GM13976 (cell line): ENCODE data around the gene CHSY3.
A peak's percentile ranks its signal among the peaks of the same experiment; 100 is the strongest.

Experiments
- DNase-seq: peaks from one replicate; pipeline ENCODE4 v3.0.0; 2012; ENCODE audit warnings: low spot score
- in situ Hi-C: fragments of 300-500 bp; cut with MboI; formaldehyde crosslinking; loops from one replicate; pipeline ENCODE4 v1.12.0; 2022; ENCODE audit warnings: low sequenced_read_pairs, mixed read lengths, inconsistent platforms; ENCODE audit not compliant: unreplicated experiment
- TF ChIP-seq, protein P1 (sequence below): IDR thresholded peaks from 2 replicates; pipeline ENCODE4 v1.5.1; 2012; ENCODE audit warnings: borderline replicate concordance, mild to moderate bottlenecking; ENCODE audit not compliant: insufficient read depth; ENCODE audit errors: extremely low read depth, missing control alignments, control extremely low read depth

CHSY3 gene

DNA sequence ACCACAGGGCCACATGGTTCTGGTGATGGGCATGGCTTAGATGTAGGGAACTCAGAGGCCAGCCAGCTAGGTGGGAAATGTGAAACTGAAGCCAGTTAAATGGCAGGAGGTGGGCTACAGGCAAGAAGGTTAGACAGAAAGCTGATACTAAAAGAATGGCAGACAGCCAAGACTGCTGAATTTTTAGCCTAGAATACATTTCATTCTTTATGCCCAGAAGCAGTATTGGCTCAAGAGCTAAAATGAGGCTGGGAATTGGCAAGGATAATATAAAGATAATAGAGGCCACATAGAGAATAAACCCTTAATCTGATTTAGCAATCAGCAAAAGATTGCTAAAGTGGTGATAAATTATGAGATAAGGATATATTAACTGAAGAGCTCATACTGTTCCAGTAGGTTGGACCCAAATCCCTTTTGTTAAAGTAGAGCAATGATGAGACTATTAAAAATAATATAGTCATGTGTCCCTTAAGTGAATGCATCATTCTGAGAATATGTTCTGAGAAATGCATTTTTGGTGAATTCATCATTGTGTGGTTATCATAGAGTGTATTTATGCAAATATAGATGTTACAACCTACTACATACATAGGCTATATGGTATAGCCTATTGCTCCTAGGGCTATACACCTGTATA lies 234.3 kb downstream of the CHSY3 start:
- no peak for DNase-seq
- TF ChIP-seq, protein P1, sequence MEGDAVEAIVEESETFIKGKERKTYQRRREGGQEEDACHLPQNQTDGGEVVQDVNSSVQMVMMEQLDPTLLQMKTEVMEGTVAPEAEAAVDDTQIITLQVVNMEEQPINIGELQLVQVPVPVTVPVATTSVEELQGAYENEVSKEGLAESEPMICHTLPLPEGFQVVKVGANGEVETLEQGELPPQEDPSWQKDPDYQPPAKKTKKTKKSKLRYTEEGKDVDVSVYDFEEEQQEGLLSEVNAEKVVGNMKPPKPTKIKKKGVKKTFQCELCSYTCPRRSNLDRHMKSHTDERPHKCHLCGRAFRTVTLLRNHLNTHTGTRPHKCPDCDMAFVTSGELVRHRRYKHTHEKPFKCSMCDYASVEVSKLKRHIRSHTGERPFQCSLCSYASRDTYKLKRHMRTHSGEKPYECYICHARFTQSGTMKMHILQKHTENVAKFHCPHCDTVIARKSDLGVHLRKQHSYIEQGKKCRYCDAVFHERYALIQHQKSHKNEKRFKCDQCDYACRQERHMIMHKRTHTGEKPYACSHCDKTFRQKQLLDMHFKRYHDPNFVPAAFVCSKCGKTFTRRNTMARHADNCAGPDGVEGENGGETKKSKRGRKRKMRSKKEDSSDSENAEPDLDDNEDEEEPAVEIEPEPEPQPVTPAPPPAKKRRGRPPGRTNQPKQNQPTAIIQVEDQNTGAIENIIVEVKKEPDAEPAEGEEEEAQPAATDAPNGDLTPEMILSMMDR = no peak
- in situ Hi-C loops = no loop called here

DNA sequence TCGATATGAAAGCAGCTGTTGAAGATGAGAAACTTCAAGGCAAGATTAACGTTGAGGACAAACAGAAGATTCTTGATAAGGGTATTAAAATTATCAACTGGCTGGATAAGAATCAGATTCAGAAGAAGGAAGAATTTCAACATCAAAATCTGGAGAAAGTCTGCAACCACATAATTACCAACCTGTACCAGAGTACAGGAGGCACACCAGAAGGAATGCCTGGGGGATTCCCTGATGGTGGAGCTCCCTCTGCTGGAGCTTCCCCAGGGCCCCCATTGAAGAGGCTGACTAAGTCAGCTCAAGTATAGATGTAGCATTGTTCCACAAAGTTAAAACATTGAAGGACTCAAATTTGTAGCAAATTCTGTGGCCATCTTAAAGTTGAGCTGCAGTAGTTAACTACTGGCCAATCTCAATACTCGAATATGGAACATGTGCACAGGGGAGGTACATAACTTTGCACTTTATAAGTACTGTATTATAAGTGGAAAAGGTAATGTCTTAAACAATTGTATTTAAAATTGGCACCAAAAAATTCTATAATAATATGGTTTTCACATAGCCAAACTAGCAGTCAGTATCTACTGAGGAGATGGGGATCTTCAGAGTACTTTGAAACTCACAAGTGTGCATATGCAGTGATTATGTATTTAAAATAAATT lies 237.5 kb downstream of the CHSY3 start:
- TF ChIP-seq, protein P1 = peak; percentile 38
- in situ Hi-C loops = no loop called here
- peak; percentile 22 for DNase-seq

DNA sequence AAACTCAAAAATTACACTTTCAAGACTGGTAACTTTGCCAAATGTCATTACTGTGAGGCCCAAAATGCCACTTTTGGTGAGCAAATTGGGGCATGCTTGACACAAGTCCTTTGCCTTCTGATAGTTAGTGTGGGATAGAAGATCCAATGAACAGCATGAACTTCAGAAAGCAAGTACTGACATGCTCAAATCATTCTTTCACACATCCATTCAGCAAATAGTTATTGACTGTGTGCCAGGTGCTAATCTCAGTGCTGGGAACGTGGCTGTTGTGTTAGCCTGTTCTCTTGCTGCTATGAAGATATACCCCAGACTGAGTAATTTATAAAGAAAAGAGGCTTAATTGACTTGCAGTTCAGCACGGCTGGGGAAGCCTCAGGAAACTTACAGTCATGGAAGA lies 247.0 kb downstream of the CHSY3 start:
- in situ Hi-C loops = no loop called here
- TF ChIP-seq, protein P1 = no peak
- no peak for DNase-seq

DNA sequence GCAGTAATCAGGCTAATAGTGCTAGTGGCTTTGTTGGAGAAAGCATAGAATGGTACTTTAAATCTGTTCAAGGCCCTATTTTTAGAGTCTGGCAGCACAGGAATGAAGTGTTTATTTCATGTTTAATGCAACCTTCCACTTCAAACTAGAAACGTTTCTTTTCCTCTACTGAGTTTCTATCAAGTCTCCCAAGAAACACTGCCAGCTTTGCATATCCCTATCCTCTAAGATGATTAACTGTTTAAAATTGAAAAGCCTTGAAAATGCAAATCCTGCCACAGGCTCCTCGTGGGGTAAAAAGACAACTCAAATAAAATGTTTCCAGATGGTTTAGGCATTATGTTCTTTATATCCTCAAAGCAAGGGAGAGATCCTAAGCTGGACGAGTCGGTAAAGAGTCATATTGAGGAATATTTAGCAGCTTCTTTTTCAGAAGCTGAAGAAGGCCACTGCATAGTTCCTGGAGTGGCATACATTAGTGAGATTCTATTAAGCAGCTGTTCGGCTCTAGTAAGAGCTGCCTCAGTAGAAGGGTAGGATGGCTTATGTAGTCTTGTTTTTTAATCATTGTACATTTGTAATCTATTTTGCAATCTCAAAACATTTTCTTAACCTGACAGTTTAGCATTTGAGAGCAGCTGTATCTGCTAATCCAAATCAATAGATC lies 251.2 kb downstream of the CHSY3 start:
- no peak for DNase-seq
- TF ChIP-seq, protein P1 = no peak
- in situ Hi-C loops = no loop called here

DNA sequence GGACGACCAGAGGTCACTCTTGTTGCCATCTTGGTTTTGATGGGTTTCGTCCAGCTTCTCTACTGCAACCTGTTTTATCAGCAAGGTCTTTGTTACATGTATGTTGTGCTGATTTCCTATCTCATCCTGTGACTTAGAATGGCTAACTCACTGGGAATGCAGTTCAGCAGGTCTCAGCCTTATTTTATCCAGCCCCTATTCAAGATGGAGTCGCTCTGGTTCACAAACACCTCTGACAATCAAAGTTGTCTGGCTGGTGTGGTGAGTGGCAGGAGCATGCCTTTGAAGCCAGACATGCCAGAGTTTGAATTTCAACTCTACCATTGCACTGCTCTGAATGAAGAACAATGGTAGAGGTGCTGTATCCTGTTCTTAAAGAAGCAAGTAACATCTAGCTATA lies 253.8 kb downstream of the CHSY3 start:
- TF ChIP-seq, protein P1 = no peak
- in situ Hi-C loops = no loop called here
- DNase-seq = no peak

DNA sequence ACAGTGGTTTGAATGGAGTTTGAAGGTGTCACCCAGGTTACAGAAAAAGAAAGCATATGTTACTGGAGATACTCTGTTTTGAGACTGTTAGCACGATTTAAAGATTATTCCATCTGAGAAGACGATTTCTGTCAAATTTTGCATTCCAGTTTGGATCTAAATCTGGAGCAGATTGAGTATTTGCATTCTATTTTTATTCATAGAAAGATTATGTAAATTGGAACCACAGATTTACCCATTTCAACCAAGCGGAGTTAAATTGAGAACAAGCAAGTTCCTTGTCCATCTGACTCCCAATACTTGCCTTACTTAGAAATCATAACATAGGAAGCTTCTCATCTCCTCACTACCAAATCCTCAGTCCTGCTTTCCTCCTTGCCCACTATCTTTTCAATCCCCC lies 255.7 kb downstream of the CHSY3 start:
- in situ Hi-C loops = no loop called here
- TF ChIP-seq, protein P1 = no peak
- DNase-seq = no peak

DNA sequence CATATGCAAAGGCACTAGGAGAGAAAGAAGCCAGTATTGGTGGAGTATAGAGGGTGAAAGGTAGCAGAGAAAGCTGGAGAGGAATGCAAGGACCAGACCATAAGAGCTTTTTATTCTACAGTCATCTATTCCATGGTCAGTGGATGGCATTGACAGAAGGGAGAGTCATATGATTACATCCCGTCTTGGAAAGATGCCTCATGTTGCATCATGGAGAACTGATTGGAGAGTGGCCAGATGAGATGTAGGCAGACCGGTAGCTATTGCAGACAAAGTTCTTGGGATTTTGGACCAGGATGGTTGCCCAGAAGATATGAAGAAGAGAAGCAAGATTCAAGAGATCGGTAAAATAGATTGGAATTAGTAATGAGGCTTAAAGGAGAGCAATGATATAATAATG lies 260.7 kb downstream of the CHSY3 start:
- DNase-seq = no peak
- TF ChIP-seq, protein P1 = no peak
- in situ Hi-C loops = no loop called here
